Subcutaneous adipose tissue (tissue), 4 donors: ENCODE measurements around the gene BRD3OS. TPM values are rescaled to one million over a fixed set of nuclear protein-coding genes. Genes with fewer than 3 reads are reported as not detected.

Experiments used
- total RNA-seq, 4 donors: library from RNA; depleted of rRNA; stranded (reverse); fragments of >200 nt; gene quantifications; one replicate each; pipeline ENCODE4 v1.1.0, GENCODE V29; 2016
- TF ChIP-seq, protein P1 (sequence below): fragments of 450-650 bp; IDR thresholded peaks from one replicate; pipeline ENCODE4 v1.5.1; 2016; ENCODE audit warnings: low read depth, mild to moderate bottlenecking, control low read depth, antibody characterized with exemption, moderate library complexity

BRD3OS gene
- total RNA-seq, 4 donors from 2014 or later, result 6.8 to 25.8 (median 11.4) TPM

DNA sequence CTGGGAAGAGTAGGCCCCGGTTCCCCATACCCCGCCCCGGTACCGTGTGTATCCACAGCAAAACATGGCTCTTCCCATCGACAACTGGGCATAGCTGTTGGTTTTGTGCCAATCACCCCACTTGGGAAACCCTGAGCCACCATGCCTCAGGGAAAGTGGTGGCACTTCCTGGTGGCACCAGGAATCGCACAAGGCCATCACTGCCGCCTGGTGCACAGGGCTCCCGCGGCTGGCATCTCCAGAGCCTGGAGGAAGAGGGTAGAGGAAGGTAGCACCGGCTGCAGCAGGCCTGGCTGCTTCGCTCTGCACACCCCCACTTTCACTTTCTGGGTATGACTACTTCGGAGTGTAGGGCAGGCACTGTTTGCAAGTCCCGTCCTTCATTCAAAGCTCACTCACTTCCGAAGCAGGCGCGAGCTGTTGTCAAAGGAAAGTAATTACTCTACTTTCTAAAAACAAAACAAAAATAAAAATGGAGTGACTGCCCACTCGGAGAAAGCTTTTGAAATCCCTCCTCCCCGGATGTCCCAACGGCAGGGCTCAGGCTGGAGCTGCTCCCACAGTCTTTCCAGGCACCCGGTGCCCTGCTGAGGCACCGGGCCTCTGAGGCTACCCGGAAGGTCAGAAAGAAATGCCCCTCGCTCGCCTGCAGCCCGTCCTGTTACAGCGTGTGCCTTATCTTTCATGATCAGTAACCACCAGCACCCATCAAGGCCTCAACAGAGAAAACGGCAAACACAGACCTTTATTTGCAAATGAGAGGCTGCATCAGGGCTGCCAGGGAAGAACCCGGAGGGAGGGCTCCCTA, 40.5 kb downstream of the BRD3OS start:
- TF ChIP-seq, protein P1, sequence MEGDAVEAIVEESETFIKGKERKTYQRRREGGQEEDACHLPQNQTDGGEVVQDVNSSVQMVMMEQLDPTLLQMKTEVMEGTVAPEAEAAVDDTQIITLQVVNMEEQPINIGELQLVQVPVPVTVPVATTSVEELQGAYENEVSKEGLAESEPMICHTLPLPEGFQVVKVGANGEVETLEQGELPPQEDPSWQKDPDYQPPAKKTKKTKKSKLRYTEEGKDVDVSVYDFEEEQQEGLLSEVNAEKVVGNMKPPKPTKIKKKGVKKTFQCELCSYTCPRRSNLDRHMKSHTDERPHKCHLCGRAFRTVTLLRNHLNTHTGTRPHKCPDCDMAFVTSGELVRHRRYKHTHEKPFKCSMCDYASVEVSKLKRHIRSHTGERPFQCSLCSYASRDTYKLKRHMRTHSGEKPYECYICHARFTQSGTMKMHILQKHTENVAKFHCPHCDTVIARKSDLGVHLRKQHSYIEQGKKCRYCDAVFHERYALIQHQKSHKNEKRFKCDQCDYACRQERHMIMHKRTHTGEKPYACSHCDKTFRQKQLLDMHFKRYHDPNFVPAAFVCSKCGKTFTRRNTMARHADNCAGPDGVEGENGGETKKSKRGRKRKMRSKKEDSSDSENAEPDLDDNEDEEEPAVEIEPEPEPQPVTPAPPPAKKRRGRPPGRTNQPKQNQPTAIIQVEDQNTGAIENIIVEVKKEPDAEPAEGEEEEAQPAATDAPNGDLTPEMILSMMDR, result no peak

DNA sequence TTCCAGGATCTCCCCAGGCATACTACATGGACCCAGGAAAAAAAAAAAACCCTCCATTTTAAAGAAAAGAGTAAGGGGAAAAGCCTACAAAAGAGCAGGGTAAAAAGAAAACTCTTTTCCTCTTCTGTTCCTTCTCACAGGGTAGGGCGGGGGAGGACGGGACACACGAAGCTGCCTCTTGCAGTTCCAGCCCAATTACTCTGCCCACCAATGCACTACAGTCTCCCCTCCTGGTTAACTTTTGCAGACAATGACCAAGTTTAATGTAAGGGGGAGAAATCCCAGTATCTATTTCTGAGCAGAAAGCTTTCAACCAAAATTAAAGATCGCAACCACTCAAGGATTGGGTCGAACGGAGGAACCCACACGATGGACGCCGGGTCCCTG, 41.2 kb downstream of the BRD3OS start:
- TF ChIP-seq, protein P1, result no peak

DNA sequence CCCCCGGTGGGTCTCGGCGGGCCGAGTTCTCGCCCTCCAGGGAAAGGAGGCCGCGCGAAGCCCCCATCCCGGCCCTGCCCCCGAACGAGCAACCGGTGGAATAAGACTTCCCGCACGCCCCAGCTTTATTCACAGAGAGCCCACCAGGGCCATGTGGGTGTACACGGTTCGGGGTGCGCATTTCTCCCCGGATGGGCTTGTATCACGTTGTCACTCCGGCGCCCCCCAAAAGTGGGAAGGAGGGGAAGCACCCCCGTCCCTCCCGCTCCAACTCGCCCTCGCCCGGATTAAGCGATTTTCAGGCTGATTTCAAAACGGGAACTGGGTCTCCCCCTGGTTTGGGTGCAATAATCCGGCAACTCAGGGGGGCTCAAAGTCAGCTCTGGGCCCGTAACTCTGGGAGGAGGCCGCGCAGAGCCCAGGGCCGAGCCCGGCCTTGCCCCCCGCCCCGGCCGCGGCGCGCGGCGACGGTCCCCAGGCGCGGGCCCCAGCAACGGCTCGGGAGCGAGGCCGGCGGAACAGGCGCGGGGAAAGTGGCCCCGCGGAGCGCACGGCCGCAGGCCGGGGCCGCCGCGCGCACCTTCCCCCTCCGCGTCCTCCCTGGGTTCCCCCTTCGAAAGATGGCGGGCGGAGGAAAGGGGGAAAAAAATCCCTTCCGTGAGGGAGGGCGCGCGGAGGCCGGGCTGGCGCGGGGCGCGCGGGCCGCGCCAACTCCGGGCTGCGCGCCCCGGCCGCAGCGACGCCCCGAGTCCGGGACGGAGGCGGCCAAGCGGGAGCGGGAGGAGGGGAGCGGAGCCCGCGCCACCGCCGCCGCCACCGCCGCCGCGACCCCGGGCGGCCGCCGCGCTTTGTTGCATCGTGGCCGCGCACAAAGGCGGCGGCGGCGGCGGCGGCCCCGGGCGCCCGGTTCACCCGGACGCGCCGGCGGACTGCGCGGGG, 41.9 kb downstream of the BRD3OS start:
- TF ChIP-seq, protein P1, result no peak

DNA sequence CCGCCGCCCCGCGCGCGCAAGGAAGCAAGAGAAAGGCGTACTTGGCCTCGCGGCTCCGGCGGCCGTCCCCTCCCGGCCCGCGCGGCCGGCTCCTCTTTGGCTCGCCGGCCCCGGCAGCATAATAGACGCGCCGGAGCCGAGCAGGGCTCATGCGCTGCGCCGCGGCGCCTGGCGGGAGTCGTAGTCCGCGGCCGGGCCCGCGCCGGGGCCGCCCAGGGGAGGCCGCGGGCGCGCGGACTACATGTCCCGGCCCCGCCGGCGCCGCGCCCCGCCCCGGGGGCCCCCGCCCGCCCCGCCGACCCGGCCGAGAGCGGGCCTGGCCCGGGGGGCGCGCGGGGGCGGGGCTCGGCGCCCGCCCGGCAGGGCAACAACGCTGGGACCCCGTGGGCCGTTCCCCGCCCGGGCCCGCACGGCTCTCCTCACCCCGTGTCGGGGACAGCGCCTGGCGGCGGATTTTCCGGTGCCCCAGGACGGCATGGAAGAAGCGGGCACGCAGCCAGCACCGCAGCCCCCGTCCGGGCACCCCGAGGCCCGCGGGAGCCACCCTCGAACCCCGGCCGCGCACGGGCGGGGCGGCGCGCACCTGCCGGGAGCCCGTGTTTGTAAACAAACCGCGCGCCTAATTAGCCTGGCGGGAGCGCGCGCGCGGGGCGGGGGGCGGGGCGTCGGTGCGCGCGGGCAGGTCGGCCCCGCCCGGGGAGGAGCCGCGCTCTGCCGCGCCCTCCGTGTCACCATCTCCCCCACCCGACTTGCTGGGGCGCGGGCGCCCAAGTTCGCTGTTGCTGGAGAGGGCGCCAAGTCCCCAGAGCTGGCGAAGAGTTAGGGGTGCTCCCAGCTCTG, 42.8 kb downstream of the BRD3OS start, which contains the start of gene BRD3:
BRD3 (minus strand) TSS at position 123 of the 840 bp plus-strand sequence. CDS start 14,549 bp downstream, outside the sequence.
- TF ChIP-seq, protein P1, result no peak

DNA sequence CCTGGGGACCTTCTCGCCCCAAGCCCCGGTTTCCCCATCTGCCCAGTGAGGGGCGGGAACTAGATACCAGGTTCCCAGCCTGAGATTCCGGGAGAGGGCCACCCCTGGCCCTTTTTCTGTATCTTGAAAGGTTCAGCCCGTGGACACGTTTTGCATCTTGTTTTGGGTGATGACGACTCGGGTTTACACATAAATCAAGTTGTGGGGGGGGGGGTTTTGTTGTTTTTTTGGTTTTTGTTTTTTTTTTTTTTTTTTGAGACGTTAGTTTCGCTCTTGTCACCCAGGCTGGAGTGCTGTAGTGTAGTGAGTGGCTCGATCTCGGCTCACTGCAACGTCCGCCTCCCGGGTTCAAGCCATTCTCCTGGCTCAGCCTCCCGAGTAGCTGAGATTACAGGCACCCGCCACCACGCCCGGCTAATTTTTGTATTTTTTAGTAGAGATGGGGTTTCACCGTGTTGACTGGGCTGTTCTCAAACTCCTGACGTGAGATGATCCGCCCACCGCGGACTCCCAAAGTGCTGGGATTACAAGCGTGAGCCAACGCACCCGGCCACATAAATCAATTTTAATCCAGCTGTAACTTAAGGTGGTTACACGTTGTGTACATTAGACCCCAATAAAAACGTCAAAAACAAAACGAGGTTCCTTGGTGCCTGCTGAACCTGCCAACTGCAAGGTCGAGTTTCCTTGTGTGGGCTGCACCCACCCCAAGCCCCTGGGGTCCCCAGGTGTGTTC, 43.6 kb downstream of the BRD3OS start:
- TF ChIP-seq, protein P1, result no peak

DNA sequence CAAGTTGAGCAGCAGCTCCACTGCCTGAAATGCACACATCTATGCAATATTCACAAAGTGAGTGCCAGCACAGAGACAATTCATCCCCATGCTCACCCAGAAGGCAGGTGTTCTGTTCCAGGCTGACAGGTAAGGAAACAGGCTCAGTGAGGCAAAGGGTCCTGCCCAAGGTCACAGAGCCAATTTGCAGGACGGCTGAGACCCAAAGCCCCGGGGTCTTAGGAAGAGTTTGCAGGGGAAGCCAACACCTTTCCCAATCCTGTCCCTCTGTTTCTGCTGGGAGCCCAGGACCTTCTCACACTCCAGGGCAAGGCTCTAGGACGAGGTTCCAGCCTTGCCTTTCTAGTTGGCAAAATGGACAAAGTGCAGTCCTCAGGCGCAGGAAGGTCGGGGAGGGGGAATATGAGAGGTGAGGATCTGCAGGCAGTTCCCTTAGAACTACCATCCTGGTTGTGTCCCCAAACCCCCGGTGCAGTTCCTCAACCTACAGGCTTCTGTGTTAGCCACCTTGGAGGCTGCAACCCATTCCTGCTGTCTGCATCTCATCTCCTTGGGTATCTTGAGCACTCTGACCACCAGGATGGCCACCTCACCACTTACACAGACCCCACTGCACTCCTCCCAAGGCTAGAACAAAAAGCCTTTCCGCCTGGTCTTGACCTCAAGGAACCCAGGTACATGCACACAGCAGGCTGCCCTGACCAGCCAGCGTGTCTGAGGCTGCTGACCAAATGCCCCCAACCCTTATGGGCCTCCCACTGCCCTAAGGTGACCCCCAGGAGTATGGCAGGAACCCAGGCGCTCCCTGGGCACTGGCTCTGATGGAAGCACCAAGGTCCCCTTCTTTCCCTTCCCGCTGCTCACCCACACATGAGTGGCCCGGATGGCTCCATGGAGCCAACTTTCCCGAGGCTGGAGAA, 44.5 kb downstream of the BRD3OS start:
- TF ChIP-seq, protein P1, result no peak
